Measurements from ENCODE around the gene LRBA. TPM values are rescaled to one million over a fixed set of nuclear protein-coding genes. Genes with fewer than 3 reads are reported as not detected.

The LRBA gene
- total and polyA plus RNA-seq, 4 donors, result 8.2 to 69.8 (median 32.8) TPM

DNA sequence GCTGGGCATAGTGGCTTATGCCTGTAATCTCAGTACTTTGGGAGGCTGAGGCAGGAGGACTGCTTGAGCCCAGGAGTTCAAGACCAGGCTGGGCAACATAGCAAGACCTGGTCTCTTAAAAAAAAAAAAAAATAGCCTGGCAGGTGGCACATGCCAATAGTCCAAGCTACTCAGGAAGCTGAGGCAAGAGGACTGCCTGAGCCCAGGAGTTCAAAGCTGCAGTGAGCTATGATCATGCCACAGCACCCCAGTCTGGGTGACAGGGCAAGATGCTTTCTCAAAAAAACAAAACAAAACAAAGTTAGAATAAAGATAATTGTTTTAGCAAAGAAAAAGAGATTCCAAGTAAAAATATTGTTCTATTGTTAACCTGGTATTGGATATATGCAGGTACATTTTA lies 75.0 kb downstream of the LRBA start:
- Histone ChIP-seq H3K9ac (ENCODE audit: low read depth in 1 of 2, low read length in 2 of 2) (no peak overlapping the region), H3K27me3 (ENCODE audit: control insufficient read depth in 4 of 4, insufficient read depth in 4 of 4, low read length in 3 of 4) (no peaks in the 10 kb centered on the region), H3K36me3 (ENCODE audit: control insufficient read depth in 4 of 4, insufficient read depth in 3 of 4, low read depth in 1 of 4, low read length in 3 of 4) (no peaks in the 10 kb centered on the region), H3K9me3 (ENCODE audit: control insufficient read depth in 4 of 4, low read length in 3 of 4) (no peaks in the 10 kb centered on the region), H3K4me3 (ENCODE audit: low read depth in 1 of 3, low read length in 3 of 3) (no peak overlapping the region), H3K4me1 (ENCODE audit: control insufficient read depth in 4 of 4, insufficient read depth in 4 of 4, low read length in 3 of 4) (no peaks in the 10 kb centered on the region), H3K27ac (ENCODE audit: low read depth in 1 of 2, low read length in 2 of 2) (no peak overlapping the region)
- no peak for TF ChIP-seq JUND (IDR thresholded peaks at IDR 0.05)
- TF ChIP-seq NR2F2 (IDR thresholded peaks at IDR 0.05), result no peak
- TF ChIP-seq, protein P1, sequence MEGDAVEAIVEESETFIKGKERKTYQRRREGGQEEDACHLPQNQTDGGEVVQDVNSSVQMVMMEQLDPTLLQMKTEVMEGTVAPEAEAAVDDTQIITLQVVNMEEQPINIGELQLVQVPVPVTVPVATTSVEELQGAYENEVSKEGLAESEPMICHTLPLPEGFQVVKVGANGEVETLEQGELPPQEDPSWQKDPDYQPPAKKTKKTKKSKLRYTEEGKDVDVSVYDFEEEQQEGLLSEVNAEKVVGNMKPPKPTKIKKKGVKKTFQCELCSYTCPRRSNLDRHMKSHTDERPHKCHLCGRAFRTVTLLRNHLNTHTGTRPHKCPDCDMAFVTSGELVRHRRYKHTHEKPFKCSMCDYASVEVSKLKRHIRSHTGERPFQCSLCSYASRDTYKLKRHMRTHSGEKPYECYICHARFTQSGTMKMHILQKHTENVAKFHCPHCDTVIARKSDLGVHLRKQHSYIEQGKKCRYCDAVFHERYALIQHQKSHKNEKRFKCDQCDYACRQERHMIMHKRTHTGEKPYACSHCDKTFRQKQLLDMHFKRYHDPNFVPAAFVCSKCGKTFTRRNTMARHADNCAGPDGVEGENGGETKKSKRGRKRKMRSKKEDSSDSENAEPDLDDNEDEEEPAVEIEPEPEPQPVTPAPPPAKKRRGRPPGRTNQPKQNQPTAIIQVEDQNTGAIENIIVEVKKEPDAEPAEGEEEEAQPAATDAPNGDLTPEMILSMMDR (IDR thresholded peaks at IDR 0.05; ENCODE audit: low read depth, low read length, missing input control), result no peak
- TF ChIP-seq, protein P2, sequence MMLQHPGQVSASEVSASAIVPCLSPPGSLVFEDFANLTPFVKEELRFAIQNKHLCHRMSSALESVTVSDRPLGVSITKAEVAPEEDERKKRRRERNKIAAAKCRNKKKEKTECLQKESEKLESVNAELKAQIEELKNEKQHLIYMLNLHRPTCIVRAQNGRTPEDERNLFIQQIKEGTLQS (IDR thresholded peaks at IDR 0.05), result no peak
- TF ChIP-seq, protein P3, sequence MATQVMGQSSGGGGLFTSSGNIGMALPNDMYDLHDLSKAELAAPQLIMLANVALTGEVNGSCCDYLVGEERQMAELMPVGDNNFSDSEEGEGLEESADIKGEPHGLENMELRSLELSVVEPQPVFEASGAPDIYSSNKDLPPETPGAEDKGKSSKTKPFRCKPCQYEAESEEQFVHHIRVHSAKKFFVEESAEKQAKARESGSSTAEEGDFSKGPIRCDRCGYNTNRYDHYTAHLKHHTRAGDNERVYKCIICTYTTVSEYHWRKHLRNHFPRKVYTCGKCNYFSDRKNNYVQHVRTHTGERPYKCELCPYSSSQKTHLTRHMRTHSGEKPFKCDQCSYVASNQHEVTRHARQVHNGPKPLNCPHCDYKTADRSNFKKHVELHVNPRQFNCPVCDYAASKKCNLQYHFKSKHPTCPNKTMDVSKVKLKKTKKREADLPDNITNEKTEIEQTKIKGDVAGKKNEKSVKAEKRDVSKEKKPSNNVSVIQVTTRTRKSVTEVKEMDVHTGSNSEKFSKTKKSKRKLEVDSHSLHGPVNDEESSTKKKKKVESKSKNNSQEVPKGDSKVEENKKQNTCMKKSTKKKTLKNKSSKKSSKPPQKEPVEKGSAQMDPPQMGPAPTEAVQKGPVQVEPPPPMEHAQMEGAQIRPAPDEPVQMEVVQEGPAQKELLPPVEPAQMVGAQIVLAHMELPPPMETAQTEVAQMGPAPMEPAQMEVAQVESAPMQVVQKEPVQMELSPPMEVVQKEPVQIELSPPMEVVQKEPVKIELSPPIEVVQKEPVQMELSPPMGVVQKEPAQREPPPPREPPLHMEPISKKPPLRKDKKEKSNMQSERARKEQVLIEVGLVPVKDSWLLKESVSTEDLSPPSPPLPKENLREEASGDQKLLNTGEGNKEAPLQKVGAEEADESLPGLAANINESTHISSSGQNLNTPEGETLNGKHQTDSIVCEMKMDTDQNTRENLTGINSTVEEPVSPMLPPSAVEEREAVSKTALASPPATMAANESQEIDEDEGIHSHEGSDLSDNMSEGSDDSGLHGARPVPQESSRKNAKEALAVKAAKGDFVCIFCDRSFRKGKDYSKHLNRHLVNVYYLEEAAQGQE (IDR thresholded peaks at IDR 0.05), result no peak
- no peak for DNase-seq (ENCODE audit: low spot score)

DNA sequence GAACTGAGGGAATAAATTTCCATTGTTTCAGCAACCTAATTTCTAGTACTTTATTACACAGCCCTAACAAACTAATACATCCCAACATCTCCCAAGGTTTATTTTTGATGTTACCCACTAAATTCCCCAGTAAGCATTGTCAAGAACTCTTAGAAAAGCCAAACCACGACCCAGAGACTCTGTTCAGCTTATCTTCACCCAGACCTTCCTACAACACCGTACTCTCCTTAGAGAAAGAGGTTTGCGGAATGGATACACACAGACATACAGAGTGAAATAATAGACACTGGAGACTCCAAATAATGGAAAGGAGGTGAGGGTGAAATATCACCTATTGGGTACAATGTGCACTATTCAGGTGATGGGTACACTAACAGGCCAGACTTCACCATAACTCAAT lies 75.6 kb downstream of the LRBA start:
- Histone ChIP-seq H3K9me3 (ENCODE audit: control insufficient read depth in 4 of 4, low read length in 3 of 4) (no peaks in the 10 kb centered on the region), H3K27ac (ENCODE audit: low read depth in 1 of 2, low read length in 2 of 2) (no peak overlapping the region), H3K36me3 (ENCODE audit: control insufficient read depth in 4 of 4, insufficient read depth in 3 of 4, low read depth in 1 of 4, low read length in 3 of 4) (no peaks in the 10 kb centered on the region), H3K4me3 (ENCODE audit: low read depth in 1 of 3, low read length in 3 of 3) (no peak overlapping the region), H3K9ac (ENCODE audit: low read depth in 1 of 2, low read length in 2 of 2) (no peak overlapping the region), H3K4me1 (ENCODE audit: control insufficient read depth in 4 of 4, insufficient read depth in 4 of 4, low read length in 3 of 4) (peaks cover 0 to 2% (median 0%) of the 10 kb centered on the region in 4 donors), H3K27me3 (ENCODE audit: control insufficient read depth in 4 of 4, insufficient read depth in 4 of 4, low read length in 3 of 4) (no peaks in the 10 kb centered on the region)
- TF ChIP-seq HNF4G (IDR thresholded peaks at IDR 0.05) (no peak), RAD21 (IDR thresholded peaks at IDR 0.05) (no peak), TAF1 (conservative IDR thresholded peaks at IDR 0.05) (no peak), RXRA (IDR thresholded peaks at IDR 0.05) (no peak), NR2F2 (IDR thresholded peaks at IDR 0.05) (no peak), JUND (IDR thresholded peaks at IDR 0.05) (no peak), GABPA (IDR thresholded peaks at IDR 0.05 in 1 of 2, conservative IDR thresholded peaks at IDR 0.05 in 1 of 2) (no peak), YY1 (IDR thresholded peaks at IDR 0.05) (no peak), EGR1 (IDR thresholded peaks at IDR 0.05; ENCODE audit: low read depth in 2 of 2) (no peak), SP1 (IDR thresholded peaks at IDR 0.05) (no peak), FOXA1 (IDR thresholded peaks at IDR 0.05) (no peak), FOXA2 (IDR thresholded peaks at IDR 0.05) (no peak), HNF4A (conservative IDR thresholded peaks at IDR 0.05) (no peak)
- TF ChIP-seq, protein P3 (IDR thresholded peaks at IDR 0.05), result no peak
- TF ChIP-seq, protein P2 (IDR thresholded peaks at IDR 0.05), result no peak
- TF ChIP-seq, protein P1 (IDR thresholded peaks at IDR 0.05; ENCODE audit: low read depth, low read length, missing input control), result no peak
- TF ChIP-seq, protein P4, sequence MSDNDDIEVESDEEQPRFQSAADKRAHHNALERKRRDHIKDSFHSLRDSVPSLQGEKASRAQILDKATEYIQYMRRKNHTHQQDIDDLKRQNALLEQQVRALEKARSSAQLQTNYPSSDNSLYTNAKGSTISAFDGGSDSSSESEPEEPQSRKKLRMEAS (IDR thresholded peaks at IDR 0.05), result no peak
- TF ChIP-seq, protein P5, sequence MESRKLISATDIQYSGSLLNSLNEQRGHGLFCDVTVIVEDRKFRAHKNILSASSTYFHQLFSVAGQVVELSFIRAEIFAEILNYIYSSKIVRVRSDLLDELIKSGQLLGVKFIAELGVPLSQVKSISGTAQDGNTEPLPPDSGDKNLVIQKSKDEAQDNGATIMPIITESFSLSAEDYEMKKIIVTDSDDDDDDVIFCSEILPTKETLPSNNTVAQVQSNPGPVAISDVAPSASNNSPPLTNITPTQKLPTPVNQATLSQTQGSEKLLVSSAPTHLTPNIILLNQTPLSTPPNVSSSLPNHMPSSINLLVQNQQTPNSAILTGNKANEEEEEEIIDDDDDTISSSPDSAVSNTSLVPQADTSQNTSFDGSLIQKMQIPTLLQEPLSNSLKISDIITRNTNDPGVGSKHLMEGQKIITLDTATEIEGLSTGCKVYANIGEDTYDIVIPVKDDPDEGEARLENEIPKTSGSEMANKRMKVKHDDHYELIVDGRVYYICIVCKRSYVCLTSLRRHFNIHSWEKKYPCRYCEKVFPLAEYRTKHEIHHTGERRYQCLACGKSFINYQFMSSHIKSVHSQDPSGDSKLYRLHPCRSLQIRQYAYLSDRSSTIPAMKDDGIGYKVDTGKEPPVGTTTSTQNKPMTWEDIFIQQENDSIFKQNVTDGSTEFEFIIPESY (IDR thresholded peaks at IDR 0.05), result no peak
- no peak for DNase-seq (ENCODE audit: low spot score)
- 95% methylated on average over 3 of the region's 3 CpGs for WGBS

All from liver (tissue), 9 donors.